Stimulated activated CD8-positive, alpha-beta memory T cell treated with anti-CD3 and anti-CD28 coated beads, Interleukin-4, amount 100 ng/mL, for 1 hour (primary cell): ENCODE data around the gene ASPHD1.
"Not testable (repeated sequence)": the region's sequence is repeated elsewhere in the genome, so short reads cannot be mapped to it uniquely, and the experiment has no call there.

Source experiments
- DNase-seq, 2 donors: peaks; one replicate each; pipeline ENCODE4 v3.0.0-alpha.2; 2020; ENCODE audit warnings: low read depth in 2 of 2, low spot score in 1 of 2

Gene ASPHD1

DNA sequence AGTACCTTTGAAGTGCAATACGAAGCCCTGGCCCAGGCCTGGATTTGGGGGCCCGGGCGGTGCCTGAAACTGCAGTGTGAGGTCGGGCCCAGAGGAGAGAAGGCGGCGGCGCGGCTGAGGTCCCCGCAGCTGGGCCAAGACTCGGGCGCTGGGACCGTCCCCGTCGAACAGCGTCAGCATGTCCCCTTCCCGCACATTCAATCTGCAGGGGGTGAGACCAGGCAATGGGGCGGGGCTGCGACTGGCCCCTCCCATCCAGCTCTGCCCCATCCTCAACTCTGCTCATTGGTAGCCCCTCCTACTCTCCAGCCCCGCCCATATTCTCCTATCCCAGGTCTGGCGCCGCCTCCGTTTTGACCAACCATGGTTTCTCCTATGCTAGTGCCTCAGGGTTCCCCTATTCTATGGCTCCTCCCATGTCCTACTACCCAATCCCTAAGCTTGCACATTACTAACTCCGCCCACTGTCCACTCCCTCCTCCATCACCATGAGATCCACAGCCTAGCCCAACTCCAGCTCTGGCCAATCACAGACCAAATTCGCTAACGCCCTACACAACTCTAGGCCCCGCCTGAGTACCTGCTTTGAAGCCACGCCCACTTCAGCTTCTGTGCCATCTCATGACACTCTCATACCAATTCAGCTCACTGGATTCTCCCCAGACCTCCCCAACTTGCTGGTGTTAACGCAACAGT is 22.9 kb upstream of the ASPHD1 start:
- no peak for DNase-seq

GRCh38 chr16:29878172-29878571 is 22.1 kb upstream of the ASPHD1 start:
- no peak for DNase-seq

GRCh38 chr16:29881050-29881449 is 19.2 kb upstream of the ASPHD1 start:
- no peak for DNase-seq

DNA sequence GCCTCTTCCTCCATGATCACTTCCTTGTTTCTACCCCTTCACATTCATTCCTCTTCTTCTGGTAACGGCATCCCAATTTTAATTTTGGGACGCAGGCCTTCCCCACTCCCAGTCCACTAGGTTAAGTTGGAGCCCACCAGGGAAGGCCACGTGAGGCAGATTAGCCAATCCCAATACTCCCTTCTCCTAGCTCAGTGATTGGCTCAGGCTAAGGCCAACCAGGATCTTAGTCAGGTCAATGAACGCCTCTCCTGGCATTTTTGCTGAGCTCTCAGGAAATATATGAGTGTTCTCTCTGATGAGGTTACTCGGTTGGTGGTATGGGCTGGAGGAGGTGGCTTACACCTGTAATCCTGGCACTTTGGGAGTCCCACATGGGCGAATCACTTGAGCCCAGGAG is 16.3 kb upstream of the ASPHD1 start:
- DNase-seq, result no peak

- not testable (repeated sequence) for DNase-seq
These were observed 10.9 kb upstream of the ASPHD1 start for GRCh38 chr16:29889372-29889771.

DNA sequence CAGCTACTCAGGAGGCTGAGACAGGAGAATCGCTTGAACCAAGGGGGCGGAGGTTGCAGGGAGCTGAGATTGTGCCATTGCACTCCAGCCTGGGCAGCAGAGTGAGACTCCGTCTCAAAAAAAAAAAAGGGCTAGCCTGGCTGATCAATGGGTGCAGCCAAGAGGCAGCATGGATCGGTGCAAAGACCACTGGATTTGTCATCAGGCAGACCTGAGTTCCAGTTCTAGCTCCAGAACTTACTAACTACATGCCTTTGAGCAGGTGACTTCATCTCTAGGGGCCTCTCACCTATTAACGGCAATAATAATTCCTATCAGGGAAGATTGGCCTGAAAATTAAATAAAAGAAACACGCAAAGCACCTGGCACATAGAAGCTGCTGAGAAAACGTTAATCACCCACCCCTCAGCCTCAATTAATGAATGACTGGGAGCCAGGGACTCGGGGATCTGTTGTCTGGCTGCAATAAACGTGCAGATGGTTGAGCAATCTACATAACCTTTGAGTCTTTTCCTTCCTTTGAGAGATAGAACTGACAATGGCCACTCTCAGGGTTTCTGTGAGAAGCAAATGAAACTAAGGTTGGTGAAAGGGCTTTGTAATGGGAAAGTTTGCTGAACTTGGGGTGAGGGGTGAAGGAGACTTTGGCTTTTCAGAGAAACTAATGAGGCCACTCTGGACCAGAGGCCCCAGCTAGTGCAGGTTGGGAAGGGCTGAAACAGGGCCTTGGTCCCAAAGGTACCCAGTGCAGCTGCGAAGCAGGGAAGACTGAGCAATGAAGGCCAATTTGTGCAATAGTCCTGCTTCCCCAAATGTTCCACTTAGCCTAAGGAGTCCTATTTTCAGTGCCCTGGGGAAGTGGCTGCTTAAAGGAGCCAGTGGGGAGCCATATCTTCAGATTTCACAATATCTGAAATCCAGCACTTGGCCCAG is 8.5 kb upstream of the ASPHD1 start:
- DNase-seq, result no peak

- no peak for DNase-seq
These were observed 7.9 kb upstream of the ASPHD1 start for GRCh38 chr16:29892458-29892813.

DNA sequence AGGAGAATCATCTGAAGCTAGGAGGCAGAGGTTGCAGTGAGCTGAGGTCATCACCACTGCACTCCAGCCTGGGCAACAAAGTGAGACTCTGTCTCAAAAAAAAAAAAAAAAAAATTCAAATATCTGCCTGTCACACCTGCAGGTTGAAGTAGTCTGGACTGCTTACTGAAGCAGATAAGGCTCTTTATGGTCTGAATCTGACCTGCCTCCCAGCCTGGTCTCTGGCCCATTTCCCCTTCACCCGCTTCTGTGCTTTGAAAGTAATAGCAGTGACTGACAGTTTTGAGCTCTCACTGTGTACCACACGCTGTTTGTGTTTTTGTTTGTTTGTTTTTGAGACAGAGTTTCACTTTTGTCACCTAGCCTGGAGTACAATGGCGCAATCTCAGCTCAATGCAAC is 6.7 kb upstream of the ASPHD1 start:
- DNase-seq, result no peak

DNA sequence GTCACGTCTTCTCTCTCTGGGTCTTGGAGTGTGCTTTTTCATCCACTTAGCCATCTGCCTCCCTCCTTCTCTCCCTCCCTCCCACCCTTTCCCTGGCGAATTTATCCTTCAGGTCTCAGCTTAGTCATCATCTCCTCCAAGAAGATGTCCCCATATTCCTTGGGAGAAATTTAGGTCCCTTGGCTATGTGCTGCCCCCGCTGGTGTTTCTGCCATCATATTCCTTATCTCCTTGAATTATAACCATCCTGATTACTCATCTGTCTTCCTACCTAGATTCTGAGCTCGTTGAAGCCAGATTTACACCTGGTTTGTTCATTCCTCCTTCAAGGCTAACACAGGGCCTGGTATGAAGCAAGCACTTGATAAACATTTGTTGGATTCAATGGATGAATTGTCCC is 5.9 kb upstream of the ASPHD1 start:
- DNase-seq, result no peak

DNA sequence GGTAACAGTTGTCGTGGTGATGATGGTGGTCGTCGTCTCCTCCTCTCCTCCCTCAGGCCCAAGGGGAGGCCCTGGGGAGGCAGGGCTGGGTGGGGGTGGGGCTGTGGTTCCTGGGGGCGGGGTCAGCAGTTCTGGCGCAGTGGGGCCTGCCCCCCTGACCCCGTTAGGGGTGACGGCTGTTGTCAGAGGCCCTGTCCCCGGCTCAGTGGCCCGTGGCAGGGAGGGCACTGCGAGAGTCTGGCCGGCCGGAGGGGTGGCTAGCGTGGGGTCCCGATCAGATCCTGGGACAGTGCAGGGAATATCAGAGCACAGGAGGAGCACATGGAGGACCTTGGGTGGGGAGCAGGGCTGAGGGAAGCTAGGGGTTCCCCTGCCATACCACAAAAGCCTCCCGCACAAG is 3.4 kb upstream of the ASPHD1 start:
- no peak for DNase-seq

DNA sequence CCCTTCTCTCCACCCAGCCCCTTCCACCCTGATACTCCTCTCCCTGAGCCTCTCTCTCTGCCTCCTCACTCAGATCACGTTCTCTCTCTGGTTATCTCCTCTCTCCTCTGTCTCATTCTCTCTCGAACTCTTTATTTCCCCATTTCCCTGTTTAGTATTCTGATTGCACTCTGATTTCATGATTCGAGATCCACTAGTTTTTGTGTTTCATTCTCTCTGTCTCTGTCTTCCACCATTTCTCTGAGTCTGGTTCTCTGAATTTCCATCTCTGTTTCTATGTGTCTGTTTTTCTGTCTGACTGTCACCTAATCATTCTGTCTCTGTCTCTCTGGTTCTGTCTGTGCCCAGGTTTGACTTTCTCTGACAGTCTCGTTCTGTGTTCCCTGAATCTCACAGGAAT is 3.0 kb upstream of the ASPHD1 start:
- no peak for DNase-seq

DNA sequence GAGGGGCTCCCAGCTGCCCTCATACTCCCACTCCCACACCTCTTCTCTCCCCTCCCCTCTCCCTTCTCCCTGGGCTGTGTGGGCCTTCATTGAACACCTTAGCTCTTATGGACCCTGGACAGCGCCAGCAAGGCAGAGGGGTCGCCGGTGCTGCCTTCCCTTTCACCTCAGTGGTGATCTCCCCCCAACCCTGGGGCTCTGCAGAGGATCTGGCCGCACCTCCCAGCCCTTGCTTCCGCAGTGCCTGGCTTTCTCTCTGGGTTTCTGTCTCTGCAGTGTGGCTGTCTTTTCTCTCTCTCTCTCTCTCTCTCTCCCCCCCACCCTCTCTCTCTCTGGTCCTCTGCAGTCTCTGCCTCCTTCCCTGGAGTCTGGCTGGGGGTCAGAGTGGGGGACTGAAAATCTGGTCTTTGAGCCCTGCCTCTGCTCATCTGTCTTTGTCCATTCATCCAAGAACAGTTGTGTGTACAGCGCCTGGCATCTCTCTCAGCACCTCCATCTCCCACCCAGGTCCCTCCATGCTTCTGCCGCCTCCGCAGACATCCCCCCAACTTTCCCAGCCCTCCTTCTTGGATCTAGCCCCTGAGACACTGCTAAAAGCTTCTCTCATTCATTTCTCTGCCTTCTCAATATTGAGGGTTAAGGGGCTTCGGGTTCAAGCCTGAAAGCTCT is 2.0 kb upstream of the ASPHD1 start:
- no peak for DNase-seq

DNA sequence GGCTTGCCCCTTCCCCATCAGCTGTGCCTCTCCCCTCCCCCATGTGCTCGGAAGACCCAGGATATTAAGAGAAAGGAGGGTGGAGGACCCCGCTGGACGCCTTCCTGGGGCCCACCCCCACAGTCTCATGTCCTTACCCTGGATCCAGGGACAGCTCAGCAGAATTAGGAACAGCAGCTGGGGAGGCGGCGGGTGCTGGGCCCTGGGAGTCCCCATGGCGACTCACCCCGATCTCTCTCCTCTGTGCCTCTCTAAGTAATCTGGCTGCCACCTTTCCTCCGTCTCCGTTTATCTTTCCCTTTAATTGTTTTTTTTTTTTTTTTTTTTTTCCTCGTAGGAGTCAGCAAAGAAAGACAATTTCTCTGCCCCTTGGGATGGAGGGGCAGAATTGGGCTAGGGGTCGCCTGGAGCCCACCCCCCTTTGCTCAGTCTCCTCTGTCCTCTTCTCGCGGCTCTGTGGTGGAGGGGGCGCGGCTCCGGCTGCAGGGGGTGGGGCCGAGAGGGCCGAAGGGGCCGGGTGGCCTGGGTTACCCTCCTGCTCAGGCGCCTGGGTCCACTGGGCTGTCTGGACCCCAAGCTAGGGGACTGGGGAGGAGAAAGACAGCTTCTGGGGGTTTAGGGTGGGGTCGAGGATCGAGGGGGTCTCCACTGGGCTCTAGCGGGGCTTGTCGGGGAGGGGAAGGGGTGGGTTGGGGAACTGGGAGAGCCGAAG is 1.3 kb upstream of the ASPHD1 start:
- no peak for DNase-seq

- DNase-seq, result peak in 1 of 2 donors; percentile 58
These were observed 679 bp upstream of the ASPHD1 start, which contains the start of gene SEZ6L2 for GRCh38 chr16:29899516-29900101. Gene SEZ6L2 (minus strand): TSS chr16:29899550. CDS start chr16:29899019, 531 bp downstream.

- no peak for DNase-seq
These were observed 759 bp downstream of the ASPHD1 start for GRCh38 chr16:29900888-29901606.

GRCh38 chr16:29901607-29901945 is 1.3 kb downstream of the ASPHD1 start:
- no peak for DNase-seq

GRCh38 chr16:29903590-29903989 is 3.3 kb downstream of the ASPHD1 start:
- no peak for DNase-seq

DNA sequence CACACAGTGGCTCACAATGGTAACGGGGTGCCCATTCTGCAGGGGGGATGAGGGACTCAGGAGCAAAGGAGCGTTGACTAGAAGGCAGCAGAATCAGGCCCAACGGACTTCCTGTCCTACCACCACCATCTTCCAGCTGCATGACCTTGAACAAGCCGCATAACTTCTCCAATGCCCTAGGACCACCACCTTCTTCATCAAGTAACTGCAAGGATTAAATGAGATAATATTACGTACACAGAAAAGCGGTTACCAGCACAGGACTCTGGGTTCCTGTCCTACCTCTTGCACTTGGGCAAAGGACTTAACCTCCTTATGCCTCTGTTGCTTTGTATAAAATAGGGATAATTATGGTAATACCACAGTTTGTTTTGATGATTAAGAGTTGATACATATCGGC is 4.7 kb downstream of the ASPHD1 start:
- no peak for DNase-seq

DNA sequence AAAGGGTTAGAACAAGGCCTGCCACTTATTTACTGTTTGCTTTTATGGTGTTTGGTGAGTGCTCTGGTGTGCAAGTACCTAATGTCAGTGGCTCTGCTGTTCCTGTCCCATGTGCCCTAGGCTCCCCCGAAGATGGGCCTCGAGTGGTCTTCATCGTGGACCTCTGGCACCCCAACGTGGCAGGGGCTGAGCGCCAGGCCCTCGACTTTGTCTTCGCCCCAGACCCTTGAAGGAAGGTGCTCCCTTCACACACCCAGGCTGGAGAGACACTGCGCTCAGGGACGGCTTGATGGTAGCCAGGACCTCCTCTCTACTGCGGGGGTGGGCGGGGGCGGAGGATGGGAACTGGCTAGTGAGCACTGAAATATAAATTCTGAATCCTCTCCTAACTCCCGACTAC is 5.4 kb downstream of the ASPHD1 start:
- no peak for DNase-seq

DNA sequence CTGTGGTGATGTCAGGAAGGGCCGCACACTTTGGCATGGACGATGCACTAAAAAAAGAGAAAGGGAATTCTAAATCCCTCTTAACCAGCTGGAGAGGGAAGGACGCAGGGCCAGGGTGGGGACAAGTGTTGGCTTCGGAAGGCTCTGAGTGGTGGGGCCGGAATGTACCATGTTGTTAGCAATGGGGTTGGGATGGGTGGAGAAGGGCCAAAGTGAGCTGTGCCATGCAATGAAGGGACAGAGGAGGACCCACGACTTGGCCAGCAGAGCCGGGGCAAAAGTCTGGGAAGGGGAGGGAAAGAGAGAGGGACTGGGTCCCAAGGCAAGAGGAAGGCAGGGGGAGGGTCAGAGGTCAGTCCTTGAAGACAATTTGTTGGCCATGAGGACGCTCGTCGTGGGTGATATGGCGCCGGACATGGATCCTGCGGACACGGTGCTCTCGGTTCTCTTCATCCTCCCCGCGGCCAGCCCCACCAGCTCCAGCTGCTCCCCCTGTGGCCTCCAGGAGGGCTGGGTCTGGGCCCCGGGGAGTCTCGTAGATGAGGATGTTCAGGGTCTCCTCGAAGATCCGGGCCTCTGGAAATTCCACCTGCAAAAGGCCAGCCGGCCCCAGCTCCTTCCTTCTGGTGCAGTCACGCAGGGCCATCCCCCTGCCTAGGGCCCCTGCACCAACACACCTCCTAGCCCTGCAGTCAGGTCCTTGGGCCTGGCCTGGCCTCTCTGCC is 6.4 kb downstream of the ASPHD1 start:
- no peak for DNase-seq
